ENCODE results near the gene RRP15. TPM values are rescaled to one million over a fixed set of nuclear protein-coding genes. Genes with fewer than 3 reads are reported as not detected.

The RRP15 gene
- total RNA-seq, 3 donors from 2014 or later, result 9.8 to 17.7 (median 10.0) TPM

- H3K9me3 ChIP-seq, result no peaks in the 10 kb centered on the region
- intact Hi-C loops (cut with DNase I, micrococcal nuclease), result no loop called here
- no peak for TF ChIP-seq CTCF (IDR thresholded peaks at IDR 0.05)
- H3K36me3 ChIP-seq (ENCODE audit: low read depth), result no peaks in the 10 kb centered on the region
- no peaks in the 10 kb centered on the region for H3K4me1 ChIP-seq (ENCODE audit: low read depth)
- H3K4me3 ChIP-seq, result no peak overlapping the region
- no peak for ATAC-seq
- DNase-seq, result no peak
Measured at GRCh38 chr1:218369688-218370511, 84.8 kb downstream of the RRP15 start.

GRCh38 chr1:218371927-218372672 lies 87.0 kb downstream of the RRP15 start:
- ATAC-seq (no peak), DNase-seq (no peak)
- Histone ChIP-seq H3K4me3 (no peak overlapping the region), H3K36me3 (ENCODE audit: low read depth) (no peaks in the 10 kb centered on the region), H3K9me3 (no peaks in the 10 kb centered on the region), H3K4me1 (ENCODE audit: low read depth) (no peaks in the 10 kb centered on the region)
- intact Hi-C loops (cut with DNase I, micrococcal nuclease), result no loop called here
- TF ChIP-seq CTCF (IDR thresholded peaks at IDR 0.05), result no peak

- H3K9me3 ChIP-seq, result no peaks in the 10 kb centered on the region
- ATAC-seq (no peak), DNase-seq (no peak)
- intact Hi-C loops (cut with DNase I, micrococcal nuclease), result no loop called here
- H3K4me1 ChIP-seq (ENCODE audit: low read depth), result no peaks in the 10 kb centered on the region
- H3K36me3 ChIP-seq (ENCODE audit: low read depth), result no peaks in the 10 kb centered on the region
- TF ChIP-seq CTCF (IDR thresholded peaks at IDR 0.05), result no peak
- no peak overlapping the region for H3K4me3 ChIP-seq
Measured at GRCh38 chr1:218374401-218375353, 89.6 kb downstream of the RRP15 start.

- no peaks in the 10 kb centered on the region for H3K36me3 ChIP-seq (ENCODE audit: low read depth)
- H3K4me3 ChIP-seq, result no peak overlapping the region
- H3K4me1 ChIP-seq (ENCODE audit: low read depth), result no peaks in the 10 kb centered on the region
- intact Hi-C loops (cut with DNase I, micrococcal nuclease), result no loop called here
- no peak for TF ChIP-seq CTCF (IDR thresholded peaks at IDR 0.05)
- H3K9me3 ChIP-seq, result no peaks in the 10 kb centered on the region
- ATAC-seq, result no peak
- no peak for DNase-seq
Measured at GRCh38 chr1:218376722-218377121, 91.6 kb downstream of the RRP15 start.

- DNase-seq, result no peak
- Histone ChIP-seq H3K4me3 (no peak overlapping the region), H3K9me3 (no peaks in the 10 kb centered on the region), H3K36me3 (ENCODE audit: low read depth) (no peaks in the 10 kb centered on the region), H3K4me1 (ENCODE audit: low read depth) (no peaks in the 10 kb centered on the region)
- intact Hi-C loops (cut with DNase I, micrococcal nuclease), result no loop called here
- ATAC-seq, result no peak
- no peak for TF ChIP-seq CTCF (IDR thresholded peaks at IDR 0.05)
Measured at GRCh38 chr1:218377143-218377660, 92.1 kb downstream of the RRP15 start.
